Activated naive CD4-positive, alpha-beta T cell treated with anti-CD3 and anti-CD28 coated beads, Interleukin-2, amount 50 U/mL, for 72 hours (primary cell): ENCODE data around the gene BABAM2. TPM values are rescaled to one million over a fixed set of nuclear protein-coding genes. Genes with fewer than 3 reads are reported as not detected.

ENCODE experiments used
- ATAC-seq, 2 donors: fragments of 150-1000 bp; cut with Tn5 transposase; 2 replicates each; pipeline ENCODE4 v1.10.0; 2021; ENCODE audit warnings: mild to moderate bottlenecking in 2 of 2, moderate library complexity in 2 of 2
- DNase-seq, 2 donors: peaks; one replicate each; pipeline ENCODE4 v3.0.0; 2021 to 2022; ENCODE audit warnings: low spot score in 2 of 2
- H3K27ac Mint-ChIP-seq, 2 donors: one replicate each; pipeline ENCODE4 v1.8.0; 2022; ENCODE audit warnings: mild to moderate bottlenecking in 2 of 2, mixed read lengths in 2 of 2
- H3K36me3 Mint-ChIP-seq, 2 donors: one replicate each; pipeline ENCODE4 v1.8.0; 2022; ENCODE audit warnings: mixed read lengths in 2 of 2
- H3K9me3 Mint-ChIP-seq, 2 donors: one replicate each; pipeline ENCODE4 v1.8.0; 2022; ENCODE audit warnings: mixed read lengths in 2 of 2
- total RNA-seq, 2 donors: library from RNA; stranded (reverse); gene quantifications; one replicate each; pipeline ENCODE4 v1.2.3, GENCODE V29; 2022

The BABAM2 gene
- total RNA-seq, 2 donors from 2014 or later, result 45.2 to 59.8 TPM

DNA sequence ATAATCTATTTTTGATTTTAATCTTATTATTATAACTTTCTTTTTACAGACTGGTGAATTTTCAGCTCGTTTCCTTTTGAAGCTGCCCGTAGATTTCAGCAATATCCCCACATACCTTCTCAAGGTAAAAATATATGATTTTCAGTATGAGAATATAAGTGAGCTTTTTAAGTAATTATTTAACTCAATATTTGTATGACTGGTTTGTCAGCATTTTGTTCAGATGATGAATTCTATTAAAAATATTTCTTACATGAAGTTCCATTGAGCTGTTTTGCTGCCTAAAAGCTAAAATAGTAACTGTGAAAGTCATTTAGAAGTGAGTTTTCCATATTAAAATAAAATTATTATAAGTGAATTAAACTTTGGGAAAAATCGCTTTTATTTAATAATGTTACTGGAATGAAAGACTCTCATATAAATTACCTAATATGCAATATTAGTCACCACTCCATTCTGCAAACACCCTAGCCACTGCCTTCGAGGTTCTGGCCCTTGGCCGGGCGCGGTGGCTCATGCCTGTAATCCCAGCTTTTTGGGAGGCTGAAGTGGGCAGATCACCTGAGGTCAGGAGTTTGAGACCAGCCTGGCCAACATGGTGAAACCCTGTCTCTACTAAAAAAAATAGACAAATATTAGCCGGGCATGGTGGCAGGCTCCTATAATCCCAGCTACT is 155.3 kb downstream of the BABAM2 start:
- H3K36me3 Mint-ChIP-seq, result peaks cover 0 to 22% of the 10 kb centered on the region in 2 donors
- peaks cover 0 to 11% of the 10 kb centered on the region in 2 donors for H3K9me3 Mint-ChIP-seq
- no peak overlapping the region for H3K27ac Mint-ChIP-seq
- DNase-seq (no peak), ATAC-seq (no peak)

DNA sequence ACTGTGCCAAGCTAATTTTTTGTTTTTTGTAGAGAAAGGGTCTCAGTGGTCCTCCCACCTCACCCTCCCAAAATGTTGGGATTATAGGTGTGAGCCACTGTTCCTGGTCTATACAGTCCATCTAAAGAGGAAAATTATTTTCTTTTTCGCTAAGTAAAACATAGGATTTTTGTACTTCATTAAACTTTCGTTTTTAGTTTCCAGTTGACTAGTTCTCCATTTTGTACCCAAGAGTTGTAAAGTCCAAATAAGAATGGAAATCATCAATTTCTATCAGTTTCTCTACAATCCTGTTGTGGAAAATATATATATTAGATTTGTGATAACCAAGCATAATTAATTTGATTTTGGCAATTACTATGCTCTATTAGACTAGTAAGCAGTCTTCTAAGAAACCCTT is 156.4 kb downstream of the BABAM2 start:
- Mint-ChIP-seq H3K36me3 (peaks cover 6 to 26% of the 10 kb centered on the region in 2 donors), H3K9me3 (peaks cover 0 to 7% of the 10 kb centered on the region in 2 donors), H3K27ac (no peak overlapping the region)
- DNase-seq (no peak), ATAC-seq (no peak)

DNA sequence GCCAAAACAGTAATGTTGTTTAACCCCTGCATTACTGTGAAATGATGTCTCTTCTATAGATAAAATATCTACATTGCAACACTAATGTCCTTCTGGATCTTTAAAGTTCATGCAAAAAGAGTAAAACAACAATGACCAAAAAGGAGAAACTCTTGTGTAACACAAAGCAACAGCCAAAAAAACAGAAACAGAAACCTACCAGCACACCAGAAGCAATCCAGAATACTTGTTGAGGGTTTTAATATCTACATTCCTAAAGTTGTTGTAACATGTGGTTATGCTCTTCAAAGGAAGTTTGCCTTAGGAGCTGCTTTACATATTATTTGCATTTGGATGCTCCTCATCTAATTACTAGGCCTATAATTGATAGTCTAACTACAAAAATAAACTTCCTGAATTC is 157.2 kb downstream of the BABAM2 start:
- H3K9me3 Mint-ChIP-seq, result no peaks in the 10 kb centered on the region
- H3K27ac Mint-ChIP-seq, result no peak overlapping the region
- DNase-seq (no peak), ATAC-seq (no peak)
- H3K36me3 Mint-ChIP-seq, result peaks cover 6 to 20% of the 10 kb centered on the region in 2 donors

DNA sequence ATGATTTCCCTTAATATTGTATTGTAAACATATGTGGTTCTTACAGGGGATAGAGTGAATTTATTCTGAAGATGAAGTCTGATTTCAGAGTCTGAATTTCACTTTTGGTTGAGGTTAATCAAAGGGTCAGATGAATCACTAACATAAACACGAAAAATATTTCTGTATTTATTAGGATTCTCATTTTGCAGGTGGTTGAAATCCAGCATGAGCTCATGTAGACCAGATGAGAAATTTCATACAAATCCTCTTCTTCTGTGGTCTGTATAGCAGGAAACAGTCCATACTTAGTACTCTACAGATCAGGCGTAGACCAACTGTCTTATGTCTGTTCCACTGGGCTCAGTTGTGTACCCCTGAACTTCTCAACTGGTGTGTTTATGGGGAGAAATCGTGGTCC is 157.8 kb downstream of the BABAM2 start:
- DNase-seq (no peak), ATAC-seq (peak in 1 of 2 donors; percentile 40)
- H3K9me3 Mint-ChIP-seq, result no peaks in the 10 kb centered on the region
- H3K27ac Mint-ChIP-seq, result no peak overlapping the region
- H3K36me3 Mint-ChIP-seq, result peaks cover 6 to 20% of the 10 kb centered on the region in 2 donors

DNA sequence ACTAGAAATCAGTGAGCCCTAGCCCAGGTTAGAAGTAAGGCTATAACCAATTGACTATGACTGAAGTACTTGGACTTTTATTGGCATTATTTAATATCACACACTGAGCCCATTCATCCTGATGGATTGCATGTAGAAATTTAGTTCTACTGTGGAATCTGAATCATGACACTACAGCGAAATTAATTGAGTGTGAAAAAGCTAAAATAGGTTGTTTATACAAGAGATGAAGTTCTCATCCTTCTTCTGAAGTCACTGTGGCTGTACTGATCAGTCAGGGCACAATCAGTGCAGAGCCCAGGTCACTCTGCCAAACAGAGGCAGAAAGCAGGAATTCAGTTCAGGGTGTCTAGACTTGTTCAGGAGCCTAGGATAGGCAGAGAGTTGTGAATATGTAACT is 158.9 kb downstream of the BABAM2 start:
- Mint-ChIP-seq H3K36me3 (peaks cover 6 to 20% of the 10 kb centered on the region in 2 donors), H3K27ac (no peak overlapping the region), H3K9me3 (no peaks in the 10 kb centered on the region)
- ATAC-seq (no peak), DNase-seq (no peak)

DNA sequence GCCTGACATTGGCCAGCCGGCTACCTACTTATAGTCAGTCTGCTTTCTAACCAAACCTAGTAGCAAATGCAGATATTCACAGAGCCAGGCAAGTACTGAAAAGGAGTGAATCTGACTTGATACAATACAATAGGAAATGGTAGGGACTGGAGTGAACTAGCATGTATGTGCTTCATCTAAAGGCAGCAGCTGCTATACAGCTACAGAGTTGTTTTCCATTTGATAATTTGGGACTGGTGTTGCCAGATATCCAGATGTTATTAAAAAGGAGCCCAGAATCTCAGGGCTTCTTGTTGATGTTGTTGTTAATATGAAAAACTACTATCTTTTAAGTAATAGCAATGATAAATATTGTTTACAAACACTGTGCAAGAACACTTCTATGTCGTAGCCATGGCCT is 159.4 kb downstream of the BABAM2 start:
- no peaks in the 10 kb centered on the region for H3K9me3 Mint-ChIP-seq
- no peak for DNase-seq

DNA sequence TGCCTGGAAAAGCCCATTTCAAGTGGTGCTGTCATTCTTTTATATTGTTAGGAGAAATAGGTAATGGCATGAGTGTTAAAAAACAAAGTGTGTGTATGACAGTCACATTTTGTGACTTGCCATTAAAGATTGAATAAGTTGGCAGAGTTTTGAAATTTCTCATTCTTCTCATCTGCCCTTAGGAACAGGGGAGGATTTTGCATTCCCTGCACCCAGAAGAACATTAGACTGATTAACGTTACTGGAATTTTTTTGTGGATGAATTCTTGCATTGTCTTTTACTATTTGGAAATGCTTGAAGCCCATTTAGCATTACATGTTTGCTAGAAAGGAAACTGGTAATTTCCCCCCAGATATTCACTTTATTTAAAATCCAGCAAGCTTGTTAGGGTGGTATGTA is 162.2 kb downstream of the BABAM2 start:
- no peak for DNase-seq
- H3K36me3 Mint-ChIP-seq, result peaks cover 6 to 38% of the 10 kb centered on the region in 2 donors
- no peaks in the 10 kb centered on the region for H3K9me3 Mint-ChIP-seq
- no peak overlapping the region for H3K27ac Mint-ChIP-seq
- no peak for ATAC-seq

More for the DNA sequence above, 159.4 kb downstream of the BABAM2 start:
- Mint-ChIP-seq H3K36me3 (peaks cover 6 to 22% of the 10 kb centered on the region in 2 donors), H3K27ac (no peak overlapping the region)
- ATAC-seq, result no peak

DNA sequence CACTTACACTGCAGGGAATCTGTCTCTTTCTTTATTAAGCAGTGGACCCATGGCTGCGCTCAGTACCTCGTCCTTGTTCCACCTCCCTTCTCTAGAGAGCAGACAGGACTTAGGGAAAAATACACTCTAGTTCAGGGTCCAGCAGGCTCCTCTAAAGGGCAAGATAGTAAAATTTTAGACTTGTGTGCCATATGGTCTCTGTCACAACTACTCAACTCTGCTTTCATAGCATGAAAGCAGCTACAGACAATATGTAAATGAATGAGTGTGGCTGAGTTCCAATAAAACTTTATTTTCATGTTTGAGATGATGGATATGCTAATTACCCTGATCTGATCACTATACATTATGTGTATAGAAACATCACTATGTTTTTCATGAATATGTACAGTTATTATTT is 163.1 kb downstream of the BABAM2 start:
- Mint-ChIP-seq H3K27ac (no peak overlapping the region), H3K36me3 (peaks cover 11 to 30% of the 10 kb centered on the region in 2 donors), H3K9me3 (no peaks in the 10 kb centered on the region)
- DNase-seq (no peak), ATAC-seq (no peak)

DNA sequence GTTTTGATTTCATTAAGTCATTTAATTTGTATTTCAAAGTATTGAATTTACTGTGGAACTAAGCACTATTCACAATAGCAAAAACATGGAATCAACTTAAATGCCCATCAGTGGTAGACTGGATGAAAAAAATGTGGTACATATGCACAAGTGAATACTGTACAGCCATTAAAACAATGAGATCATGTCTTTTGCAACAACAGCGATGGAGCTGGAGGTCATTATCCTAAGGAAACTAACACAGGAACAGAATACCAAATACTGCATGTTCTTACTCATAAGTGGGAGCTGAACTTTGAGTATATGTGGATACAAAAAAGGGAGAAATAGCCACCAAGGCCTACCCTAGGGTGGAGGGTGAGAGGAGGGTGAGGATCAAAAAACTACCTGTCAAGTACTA is 164.4 kb downstream of the BABAM2 start:
- no peaks in the 10 kb centered on the region for H3K9me3 Mint-ChIP-seq
- peak overlapping the region in 1 of 2 donors; percentile 80 for H3K27ac Mint-ChIP-seq
- H3K36me3 Mint-ChIP-seq, result peaks cover 11 to 28% of the 10 kb centered on the region in 2 donors
- DNase-seq, result no peak
- peak in 1 of 2 donors; percentile 14 for ATAC-seq

DNA sequence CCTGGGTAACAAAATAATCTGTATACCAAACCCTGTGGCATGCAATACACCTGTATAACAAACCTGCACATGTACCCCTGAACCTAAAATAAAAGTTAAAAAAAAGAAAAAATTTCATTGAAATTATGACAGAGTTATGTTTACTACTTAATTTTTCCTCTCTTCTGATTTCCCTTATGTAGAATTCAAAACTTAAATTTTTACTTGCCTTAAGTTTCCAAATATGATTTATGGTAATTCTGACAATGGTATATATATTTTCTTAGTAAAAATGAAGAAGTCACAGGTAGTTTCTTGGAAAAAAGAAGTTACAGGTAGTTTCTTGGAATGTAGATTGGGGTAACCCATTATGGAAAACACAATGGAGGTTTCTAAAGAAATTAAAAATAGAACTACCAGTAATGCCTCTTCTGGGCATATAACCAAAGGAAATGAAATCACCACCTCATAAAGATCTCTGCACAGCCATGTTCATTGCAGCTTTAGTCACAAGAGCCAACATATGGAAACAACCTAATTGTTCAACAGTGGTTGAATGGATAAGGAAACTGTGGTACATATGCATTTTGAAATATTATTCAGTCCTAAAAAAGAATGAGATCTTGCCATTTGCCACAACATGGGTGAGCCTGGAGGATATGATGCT is 164.9 kb downstream of the BABAM2 start:
- ATAC-seq (peak; percentile 78 to 81), DNase-seq (no peak)
- H3K36me3 Mint-ChIP-seq, result peaks cover 11 to 28% of the 10 kb centered on the region in 2 donors
- no peaks in the 10 kb centered on the region for H3K9me3 Mint-ChIP-seq
- H3K27ac Mint-ChIP-seq, result peak overlapping the region; percentile 8 to 80

DNA sequence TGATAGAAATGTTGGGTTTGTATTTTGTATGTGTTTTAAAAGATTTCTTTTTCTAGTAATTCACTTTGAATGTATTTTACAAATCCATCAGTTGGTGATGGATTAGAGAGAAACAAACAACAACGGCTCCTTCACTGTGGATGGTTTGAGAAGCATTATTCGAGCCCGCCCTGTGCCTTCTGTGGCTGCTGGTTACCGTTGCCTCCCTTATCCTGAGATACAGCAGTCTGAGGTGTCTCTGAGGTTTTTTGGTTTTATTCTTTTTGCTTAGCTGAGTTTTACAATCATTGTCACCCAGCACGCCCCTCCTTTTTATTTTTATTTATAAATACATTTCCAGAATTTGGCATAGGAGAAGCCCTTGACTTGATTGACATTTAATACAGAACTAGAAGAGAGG is 168.3 kb downstream of the BABAM2 start:
- peaks cover 5 to 18% of the 10 kb centered on the region in 2 donors for H3K36me3 Mint-ChIP-seq
- no peaks in the 10 kb centered on the region for H3K9me3 Mint-ChIP-seq
- no peak overlapping the region for H3K27ac Mint-ChIP-seq
- ATAC-seq (no peak), DNase-seq (no peak)

DNA sequence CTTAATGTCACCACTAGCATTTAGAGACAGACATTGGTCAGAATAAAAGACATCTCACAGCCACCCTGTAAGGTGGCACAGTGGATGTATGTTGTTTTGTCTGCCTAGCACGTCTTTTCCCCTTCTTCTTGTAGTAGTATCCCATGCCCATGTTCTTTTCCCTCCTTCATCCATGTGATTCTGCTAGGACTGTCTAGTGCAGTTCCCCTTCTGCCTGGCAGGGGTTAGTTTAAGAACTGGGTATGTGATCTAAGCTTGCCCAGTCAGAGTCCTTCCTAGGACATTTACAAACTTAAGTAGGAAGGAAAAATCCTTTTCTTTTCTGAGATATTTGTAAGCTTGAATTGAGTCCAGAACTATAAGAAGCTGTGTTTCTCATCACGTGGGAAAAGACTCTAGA is 172.3 kb downstream of the BABAM2 start:
- Mint-ChIP-seq H3K9me3 (no peaks in the 10 kb centered on the region), H3K27ac (peak overlapping the region in 1 of 2 donors; percentile 12), H3K36me3 (peaks cover 4 to 5% of the 10 kb centered on the region in 2 donors)
- ATAC-seq (peak in 1 of 2 donors; percentile 20), DNase-seq (no peak)

DNA sequence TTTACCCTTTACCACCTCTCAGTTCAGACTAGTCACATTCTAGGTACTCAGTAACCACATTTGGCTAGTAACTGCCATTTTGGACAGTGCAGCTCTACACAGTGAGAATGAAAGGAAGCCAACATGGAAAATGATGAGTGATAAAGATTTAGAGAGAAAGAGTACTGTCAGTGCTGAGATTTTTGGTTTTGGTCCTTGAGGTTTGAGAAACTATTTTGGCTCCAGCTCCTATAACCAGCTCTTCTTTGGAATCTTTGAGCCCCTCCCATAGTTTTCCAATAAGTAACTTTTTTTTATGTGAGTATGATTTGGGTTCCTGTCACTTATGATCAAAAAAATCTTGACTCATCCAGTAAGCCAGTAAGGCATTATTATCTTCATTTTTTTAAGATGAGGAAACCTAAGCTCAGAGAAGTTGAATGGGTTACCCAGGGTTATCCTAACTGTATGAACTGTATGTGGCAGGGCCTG is 173.0 kb downstream of the BABAM2 start:
- H3K9me3 Mint-ChIP-seq, result no peaks in the 10 kb centered on the region
- ATAC-seq (peak; percentile 91 to 92), DNase-seq (no peak)
- peaks cover 0 to 5% of the 10 kb centered on the region in 2 donors for H3K36me3 Mint-ChIP-seq
- no peak overlapping the region for H3K27ac Mint-ChIP-seq

DNA sequence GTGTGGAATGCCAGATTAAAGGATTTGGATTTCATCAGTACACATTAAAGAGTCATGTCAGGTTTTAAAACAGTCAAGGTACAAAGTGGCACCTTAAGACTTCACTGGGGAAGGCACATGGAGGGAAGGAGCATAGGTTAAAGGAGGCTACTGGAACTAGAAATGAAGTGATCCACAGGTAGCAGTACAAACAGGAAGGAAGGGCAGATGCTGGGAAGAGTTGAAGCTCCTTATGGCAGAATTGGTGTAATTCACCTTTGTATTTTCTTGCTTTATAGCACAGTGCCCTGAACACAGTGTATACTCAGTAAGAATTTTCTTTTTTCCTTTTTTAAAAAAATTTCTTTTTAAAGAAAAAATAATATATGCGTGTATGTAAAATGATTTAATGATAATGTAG is 177.1 kb downstream of the BABAM2 start:
- no peaks in the 10 kb centered on the region for H3K9me3 Mint-ChIP-seq
- peaks cover 0 to 5% of the 10 kb centered on the region in 2 donors for H3K36me3 Mint-ChIP-seq
- DNase-seq (no peak), ATAC-seq (no peak)
- no peak overlapping the region for H3K27ac Mint-ChIP-seq

DNA sequence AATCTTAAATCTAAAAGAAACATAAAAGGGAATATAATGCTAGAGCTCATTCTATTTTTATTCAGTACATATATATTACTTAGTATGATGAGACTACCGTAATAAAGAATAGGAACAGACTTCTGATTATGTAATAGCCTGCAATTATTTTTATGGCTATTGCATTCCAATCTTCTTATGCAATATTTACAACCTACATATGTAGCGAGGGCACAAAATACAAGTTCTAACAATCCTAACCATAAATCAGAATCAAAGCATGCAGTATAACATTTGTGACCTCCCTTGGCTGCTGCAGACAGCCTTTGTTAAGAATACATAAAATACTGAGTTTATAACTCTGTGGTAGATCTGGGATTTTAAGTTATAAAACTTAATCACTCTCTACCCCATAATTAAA is 177.6 kb downstream of the BABAM2 start:
- H3K27ac Mint-ChIP-seq, result no peak overlapping the region
- peaks cover 0 to 9% of the 10 kb centered on the region in 2 donors for H3K36me3 Mint-ChIP-seq
- H3K9me3 Mint-ChIP-seq, result no peaks in the 10 kb centered on the region
- ATAC-seq, result no peak
- no peak for DNase-seq

DNA sequence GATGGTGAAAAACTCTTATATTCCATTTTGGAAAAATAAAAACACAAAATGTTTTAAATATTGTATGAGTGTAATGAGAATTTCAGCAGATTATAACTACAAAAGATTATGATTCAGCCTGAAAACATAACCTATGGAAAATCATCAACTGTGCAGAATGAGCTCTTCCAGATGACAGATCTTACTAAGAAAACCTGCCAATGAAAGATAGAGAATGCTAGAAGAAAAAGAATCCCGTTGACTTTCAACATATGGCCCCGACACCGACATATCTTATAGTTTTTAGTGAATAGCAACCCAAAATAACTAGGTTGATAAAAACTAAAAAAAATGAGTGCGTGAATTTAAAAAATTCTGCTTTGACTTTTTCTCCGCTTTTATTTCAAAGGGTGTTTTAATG is 178.0 kb downstream of the BABAM2 start:
- no peak for DNase-seq
- no peaks in the 10 kb centered on the region for H3K9me3 Mint-ChIP-seq
- H3K27ac Mint-ChIP-seq, result no peak overlapping the region
- ATAC-seq, result no peak
- peaks cover 0 to 9% of the 10 kb centered on the region in 2 donors for H3K36me3 Mint-ChIP-seq

DNA sequence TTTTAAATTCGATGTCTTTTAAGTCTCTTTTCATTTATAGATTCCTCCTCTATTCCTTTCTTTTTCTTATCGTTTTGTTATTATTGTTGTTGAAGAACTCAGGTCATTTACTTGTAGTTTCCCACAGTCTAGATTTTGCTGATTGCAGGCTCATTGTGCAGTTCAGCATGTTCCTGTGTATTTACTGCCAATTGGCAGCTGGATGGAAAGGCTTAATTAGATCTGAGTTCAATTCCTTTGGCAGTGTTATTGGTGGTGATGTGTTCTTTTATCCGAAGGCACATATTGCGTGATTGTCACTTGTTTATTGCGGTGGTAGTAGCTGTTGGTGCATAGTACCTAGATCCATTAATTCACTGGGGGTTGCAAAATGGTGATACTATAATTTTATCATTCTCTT is 180.7 kb downstream of the BABAM2 start:
- no peaks in the 10 kb centered on the region for H3K9me3 Mint-ChIP-seq
- peaks cover 0 to 4% of the 10 kb centered on the region in 2 donors for H3K36me3 Mint-ChIP-seq
- DNase-seq (no peak), ATAC-seq (no peak)
- no peak overlapping the region for H3K27ac Mint-ChIP-seq

DNA sequence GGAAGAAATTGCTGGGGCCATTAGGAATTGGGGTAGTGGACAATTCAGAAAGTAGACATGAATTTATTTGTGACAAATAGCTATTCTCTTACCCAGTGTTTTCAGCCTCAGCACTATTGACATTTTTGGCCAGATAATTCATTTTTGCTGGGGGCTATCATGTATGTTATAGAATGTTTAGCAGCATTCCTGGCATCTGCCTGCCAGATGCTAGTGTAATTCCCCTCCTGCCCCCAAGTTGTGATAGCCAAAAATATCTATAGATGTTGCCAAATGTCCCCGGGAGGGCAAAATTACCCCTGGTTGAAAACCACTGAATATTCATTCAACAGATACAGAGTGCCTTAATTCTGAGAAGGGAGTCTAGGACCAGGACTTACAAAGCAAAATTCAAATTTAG is 183.6 kb downstream of the BABAM2 start:
- no peak for DNase-seq
- Mint-ChIP-seq H3K36me3 (peaks cover 0 to 4% of the 10 kb centered on the region in 2 donors), H3K9me3 (no peaks in the 10 kb centered on the region), H3K27ac (no peak overlapping the region)
- ATAC-seq, result no peak
